A549 (cell line): ENCODE measurements around the gene EPS8. TPM values are rescaled to one million over a fixed set of nuclear protein-coding genes. Genes with fewer than 3 reads are reported as not detected.

Experiments used
- ATAC-seq, 2 experiments: fragments of 200-7000 bp in 1 of 2; fragments of >200 bp in 1 of 2; cut with Nextera tagmentation in 1 of 2; cut with Tn5 transposase in 1 of 2; 3 replicates each; pipeline versions ENCODE4 v1.8.0 to v1.9.1; 2018 to 2020; ENCODE audit warnings: mild to moderate bottlenecking in 1 of 2, moderate library complexity in 1 of 2
- CTCF ChIA-PET: fragments of 300-600 bp; sonication (Branson Sonifier 250); formaldehyde crosslinking; extraction: SDS; loops from one replicate; lab custom pipeline; 2021; ENCODE audit warnings: antibody characterized with exemption, inconsistent platforms; lab: Yijun Ruan, JAX
- POLR2A ChIA-PET: fragments of 350-600 bp; formaldehyde crosslinking; extraction: SDS; loops from one replicate; lab custom pipeline; 2021; ENCODE audit warnings: antibody characterized with exemption, inconsistent platforms; lab: Yijun Ruan, JAX
- DNase-seq, 2 experiments: peaks; one replicate each; pipeline versions ENCODE4 v3.0.0 to v3.0.0-alpha.2; 2011 to 2016; ENCODE audit warnings: low read depth in 1 of 2, low spot score in 1 of 2
- FAIRE-seq: peaks from 2 replicates; lab custom pipeline; 2011; peaks lifted over from hg19 to GRCh38; lab: Jason Lieb, UNC
- H3K27ac ChIP-seq, 2 experiments: fragments of >200 bp; sonication (Bioruptor Twin); formaldehyde crosslinking; 3 replicates each; pipeline ENCODE4 v1.5.1; 2016 to 2017
- H3K4me1 ChIP-seq: fragments of >200 bp; sonication (Bioruptor Twin); formaldehyde crosslinking; 3 replicates; pipeline ENCODE4 v1.6.1; 2016
- H3K4me2 ChIP-seq: fragments of >200 bp; sonication (Bioruptor Twin); formaldehyde crosslinking; 3 replicates; pipeline ENCODE4 v1.6.1; 2016
- H3K4me3 ChIP-seq: fragments of >200 bp; sonication (Bioruptor Twin); formaldehyde crosslinking; 3 replicates; pipeline ENCODE4 v1.5.1; 2016
- H3K9me3 ChIP-seq: fragments of >200 bp; sonication (Bioruptor Twin); formaldehyde crosslinking; 3 replicates; pipeline ENCODE4 v1.6.1; 2016
- BHLHE40 ChIP-seq: IDR thresholded peaks from 2 replicates; pipeline ENCODE4 v1.6.1; 2012; ENCODE audit warnings: low read depth, low read length, inconsistent platforms
- CBX8 ChIP-seq: fragments of 200-600 bp; sonication (generic); IDR thresholded peaks from 2 replicates; pipeline ENCODE4 v1.6.1; 2016
- CTCF ChIP-seq: fragments of >200 bp; sonication (Bioruptor Twin); formaldehyde crosslinking; IDR thresholded peaks from 3 replicates; pipeline ENCODE4 v1.5.1; 2016
- EHF ChIP-seq: fragments of 250-450 bp; sonication (Bioruptor Pico); IDR thresholded peaks from 2 replicates; pipeline ENCODE4 v1.5.0; 2020; ENCODE audit warnings: mild to moderate bottlenecking
- EP300 ChIP-seq, 2 experiments: fragments of >200 bp; sonication (Bioruptor Twin); formaldehyde crosslinking; IDR thresholded peaks; 2 replicates in 1 of 2; 3 replicates in 1 of 2; pipeline ENCODE4 v1.6.1; 2016 to 2017
- ESRRA ChIP-seq: fragments of 150-350 bp; IDR thresholded peaks from 2 replicates; pipeline ENCODE4 v1.6.1; 2014; ENCODE audit warnings: mild to moderate bottlenecking, low read length, borderline replicate concordance
- FOSB ChIP-seq: fragments of 250-450 bp; sonication (Bioruptor Pico); IDR thresholded peaks from 2 replicates; pipeline ENCODE4 v1.5.0; 2020; ENCODE audit warnings: mild to moderate bottlenecking, moderate library complexity
- FOXS1 ChIP-seq: fragments of 250-450 bp; sonication (Bioruptor Pico); IDR thresholded peaks from 2 replicates; pipeline ENCODE4 v1.5.0; 2020; ENCODE audit warnings: mild to moderate bottlenecking, moderate library complexity
- GATA3 ChIP-seq: IDR thresholded peaks from 2 replicates; pipeline ENCODE4 v1.6.1; 2012; ENCODE audit warnings: borderline replicate concordance
- HDAC2 ChIP-seq: fragments of 200-600 bp; sonication (generic); IDR thresholded peaks from 2 replicates; pipeline ENCODE4 v1.6.1; 2016
- HEYL ChIP-seq: fragments of 250-450 bp; sonication (Bioruptor Pico); IDR thresholded peaks from 2 replicates; pipeline ENCODE4 v1.8.0; 2021; ENCODE audit warnings: mild to moderate bottlenecking, moderate library complexity
- JUN ChIP-seq, 2 experiments: fragments of >200 bp; sonication (Bioruptor Twin); formaldehyde crosslinking; IDR thresholded peaks; 2 replicates in 1 of 2; 3 replicates in 1 of 2; pipeline ENCODE4 v1.6.1; 2016 to 2017
- JUNB ChIP-seq: fragments of >200 bp; sonication (Bioruptor Twin); formaldehyde crosslinking; IDR thresholded peaks from 2 replicates; pipeline ENCODE4 v1.6.1; 2016
- KDM1A ChIP-seq: fragments of 200-600 bp; sonication (generic); IDR thresholded peaks from 2 replicates; pipeline ENCODE4 v1.6.1; 2016; ENCODE audit warnings: low read depth, mild to moderate bottlenecking
- KDM5A ChIP-seq: fragments of 200-600 bp; sonication (generic); IDR thresholded peaks from 2 replicates; pipeline ENCODE4 v1.6.1; 2016; ENCODE audit warnings: antibody characterized with exemption, mild to moderate bottlenecking
- MAZ ChIP-seq: fragments of 150-350 bp; IDR thresholded peaks from 2 replicates; pipeline ENCODE4 v1.6.1; 2014; ENCODE audit warnings: antibody characterized with exemption, low read depth, low read length, borderline replicate concordance
- NFE2L2 ChIP-seq: fragments of 150-350 bp; conservative IDR thresholded peaks from 2 replicates; pipeline ENCODE4 v1.6.1; 2014; ENCODE audit warnings: low read length
- POLR2A ChIP-seq: IDR thresholded peaks from 2 replicates; pipeline ENCODE4 v1.6.1; 2012; ENCODE audit warnings: mild to moderate bottlenecking, low read length
- POLR2AphosphoS2 ChIP-seq: conservative IDR thresholded peaks from 2 replicates; pipeline ENCODE4 v1.6.1; 2012; ENCODE audit warnings: low read length, improper control_type of control experiment, inconsistent platforms
- RAD21 ChIP-seq, 2 experiments: fragments of >200 bp in 1 of 2; sonication (Bioruptor Twin) in 1 of 2; formaldehyde crosslinking in 1 of 2; IDR thresholded peaks in 1 of 2; conservative IDR thresholded peaks in 1 of 2; 2 replicates in 1 of 2; 3 replicates in 1 of 2; pipeline ENCODE4 v1.6.1; 2012 to 2018; ENCODE audit warnings: inconsistent platforms in 1 of 2
- RCOR1 ChIP-seq: fragments of 150-350 bp; IDR thresholded peaks from 2 replicates; pipeline ENCODE4 v1.6.1; 2014; ENCODE audit warnings: antibody characterized with exemption, low read length, low read depth
- SMC3 ChIP-seq: fragments of >200 bp; sonication (Bioruptor Twin); formaldehyde crosslinking; IDR thresholded peaks from 3 replicates; pipeline ENCODE4 v1.6.1; 2018; ENCODE audit warnings: inconsistent platforms
- TFCP2L1 ChIP-seq: fragments of 250-450 bp; sonication (Bioruptor Pico); IDR thresholded peaks from 2 replicates; pipeline ENCODE4 v1.5.0; 2021; ENCODE audit warnings: mild to moderate bottlenecking
- ZC3H11A ChIP-seq: fragments of 450-650 bp; IDR thresholded peaks from 2 replicates; pipeline ENCODE4 v1.6.1; 2014; ENCODE audit warnings: antibody characterized with exemption, mild to moderate bottlenecking
- WGBS: methylation state at CpG from one replicate; pipeline ENCODE4 v1.1.6; 2017; ENCODE audit errors: missing lambda C conversion rate; 5-methylcytosine and 5-hydroxymethylcytosine counted together
- polyA plus RNA-seq, 4 experiments: library from polyadenylated mRNA; depleted of rRNA in 3 of 4; stranded (reverse); fragments of >200 nt; fragmentation: RNase III in 1 of 4; extraction: RNeasy Plus Mini Kit Qiagen cat#74134 plus additional on column Dnase treatment in 1 of 4; gene quantifications; 2 replicates in 3 of 4; 3 replicates in 1 of 4; pipeline ENCODE4 v1.2.3, GENCODE V29; 2011 to 2017
- TF ChIP-seq, protein P1 (sequence below): fragments of 250-450 bp; sonication (Bioruptor Pico); IDR thresholded peaks from 2 replicates; pipeline ENCODE4 v1.5.0; 2021; ENCODE audit warnings: mild to moderate bottlenecking, moderate library complexity, borderline replicate concordance
- TF ChIP-seq, protein P2 (sequence below): fragments of 200-600 bp; sonication (generic); IDR thresholded peaks from 2 replicates; pipeline ENCODE4 v1.6.1; 2016; ENCODE audit warnings: antibody characterized with exemption, mild to moderate bottlenecking, moderate library complexity

Gene EPS8
- polyA plus RNA-seq, 2 of the 4 experiments (the other 2 are of a cell fraction), result 25.1 to 101 TPM

GRCh38 chr12:15698377-15698871, 90.8 kb downstream of the EPS8 start:
- DNase-seq (peak in 1 of 2 experiments; percentile 43), FAIRE-seq (no peak), ATAC-seq (peak in 1 of 2 experiments; percentile 50; a peak in 2 of 6 replicates)
- Histone ChIP-seq H3K9me3 (no peaks in the 10 kb centered on the region), H3K27ac (peak overlapping the region; percentile 40 to 44; a peak in 4 of 6 replicates), H3K4me2 (peak overlapping the region; percentile 48), H3K4me1 (peaks cover 56% of the 10 kb centered on the region), H3K4me3 (no peak overlapping the region)
- ChIA-PET POLR2A (no interaction called here), CTCF (no interaction called here)
- WGBS, result 75% methylated on average over 3 of the region's 3 CpGs
- TF ChIP-seq KDM5A, result no peak
- TF ChIP-seq HEYL (CRISPR knock-in tag), result no peak
- TF ChIP-seq JUN (IDR thresholded peaks at IDR 0.05), result no peak
- TF ChIP-seq, protein P1, sequence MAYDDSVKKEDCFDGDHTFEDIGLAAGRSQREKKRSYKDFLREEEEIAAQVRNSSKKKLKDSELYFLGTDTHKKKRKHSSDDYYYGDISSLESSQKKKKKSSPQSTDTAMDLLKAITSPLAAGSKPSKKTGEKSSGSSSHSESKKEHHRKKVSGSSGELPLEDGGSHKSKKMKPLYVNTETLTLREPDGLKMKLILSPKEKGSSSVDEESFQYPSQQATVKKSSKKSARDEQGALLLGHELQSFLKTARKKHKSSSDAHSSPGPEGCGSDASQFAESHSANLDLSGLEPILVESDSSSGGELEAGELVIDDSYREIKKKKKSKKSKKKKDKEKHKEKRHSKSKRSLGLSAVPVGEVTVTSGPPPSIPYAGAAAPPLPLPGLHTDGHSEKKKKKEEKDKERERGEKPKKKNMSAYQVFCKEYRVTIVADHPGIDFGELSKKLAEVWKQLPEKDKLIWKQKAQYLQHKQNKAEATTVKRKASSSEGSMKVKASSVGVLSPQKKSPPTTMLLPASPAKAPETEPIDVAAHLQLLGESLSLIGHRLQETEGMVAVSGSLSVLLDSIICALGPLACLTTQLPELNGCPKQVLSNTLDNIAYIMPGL (CRISPR knock-in tag), result no peak
- TF ChIP-seq RCOR1, result no peak
- TF ChIP-seq ESRRA, result no peak
- no peak for TF ChIP-seq FOXS1 (CRISPR knock-in tag)
- TF ChIP-seq RAD21 (conservative IDR thresholded peaks at IDR 0.05 in 1 of 2, IDR thresholded peaks at IDR 0.05 in 1 of 2), result no peak
- no peak for TF ChIP-seq MAZ
- no peak for TF ChIP-seq CTCF
- TF ChIP-seq EHF, result no peak
- no peak for TF ChIP-seq KDM1A

DNA sequence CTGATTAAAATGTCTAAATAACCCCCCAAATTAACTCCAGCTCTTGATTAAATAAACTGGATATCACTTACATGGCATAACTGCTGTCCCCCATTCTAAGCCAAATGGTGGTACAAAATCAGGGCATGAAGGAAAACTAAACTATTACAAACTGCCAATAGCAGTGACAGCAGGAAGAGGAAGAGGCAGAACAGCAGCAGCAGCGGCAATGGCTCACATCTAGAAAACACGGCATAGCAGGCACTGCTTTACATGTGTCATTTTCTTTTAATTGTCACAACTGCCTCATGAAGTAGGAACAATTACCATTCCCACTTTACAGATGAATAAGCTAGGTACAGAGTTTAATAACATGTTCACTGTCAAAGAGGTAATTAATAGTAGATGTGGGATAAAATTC, 92.0 kb downstream of the EPS8 start:
- Histone ChIP-seq H3K4me1 (peaks cover 54% of the 10 kb centered on the region), H3K4me2 (no peak overlapping the region), H3K27ac (no peak overlapping the region), H3K4me3 (no peak overlapping the region), H3K9me3 (no peaks in the 10 kb centered on the region)
- 95% methylated on average over 2 of the region's 2 CpGs for WGBS
- ATAC-seq, result no peak
- peak; percentile 70 for FAIRE-seq
- ChIA-PET CTCF (interaction anchor here (0.9 kb wide), 1 partner anchor 23 kb away, joined by 4 read pairs; no protein-coding TSS in a partner anchor), POLR2A (no interaction called here)
- DNase-seq, result no peak
- TF ChIP-seq FOXS1 (CRISPR knock-in tag) (no peak), TFCP2L1 (CRISPR knock-in tag) (no peak), GATA3 (no peak), CBX8 (no peak), NFE2L2 (no peak), JUNB (no peak), ESRRA (no peak), EP300 (IDR thresholded peaks at IDR 0.05) (no peak), BHLHE40 (no peak), SMC3 (no peak), FOSB (CRISPR knock-in tag) (no peak), POLR2AphosphoS2 (no peak), HDAC2 (no peak), ZC3H11A (no peak), POLR2A (no peak)
- TF ChIP-seq, protein P2, sequence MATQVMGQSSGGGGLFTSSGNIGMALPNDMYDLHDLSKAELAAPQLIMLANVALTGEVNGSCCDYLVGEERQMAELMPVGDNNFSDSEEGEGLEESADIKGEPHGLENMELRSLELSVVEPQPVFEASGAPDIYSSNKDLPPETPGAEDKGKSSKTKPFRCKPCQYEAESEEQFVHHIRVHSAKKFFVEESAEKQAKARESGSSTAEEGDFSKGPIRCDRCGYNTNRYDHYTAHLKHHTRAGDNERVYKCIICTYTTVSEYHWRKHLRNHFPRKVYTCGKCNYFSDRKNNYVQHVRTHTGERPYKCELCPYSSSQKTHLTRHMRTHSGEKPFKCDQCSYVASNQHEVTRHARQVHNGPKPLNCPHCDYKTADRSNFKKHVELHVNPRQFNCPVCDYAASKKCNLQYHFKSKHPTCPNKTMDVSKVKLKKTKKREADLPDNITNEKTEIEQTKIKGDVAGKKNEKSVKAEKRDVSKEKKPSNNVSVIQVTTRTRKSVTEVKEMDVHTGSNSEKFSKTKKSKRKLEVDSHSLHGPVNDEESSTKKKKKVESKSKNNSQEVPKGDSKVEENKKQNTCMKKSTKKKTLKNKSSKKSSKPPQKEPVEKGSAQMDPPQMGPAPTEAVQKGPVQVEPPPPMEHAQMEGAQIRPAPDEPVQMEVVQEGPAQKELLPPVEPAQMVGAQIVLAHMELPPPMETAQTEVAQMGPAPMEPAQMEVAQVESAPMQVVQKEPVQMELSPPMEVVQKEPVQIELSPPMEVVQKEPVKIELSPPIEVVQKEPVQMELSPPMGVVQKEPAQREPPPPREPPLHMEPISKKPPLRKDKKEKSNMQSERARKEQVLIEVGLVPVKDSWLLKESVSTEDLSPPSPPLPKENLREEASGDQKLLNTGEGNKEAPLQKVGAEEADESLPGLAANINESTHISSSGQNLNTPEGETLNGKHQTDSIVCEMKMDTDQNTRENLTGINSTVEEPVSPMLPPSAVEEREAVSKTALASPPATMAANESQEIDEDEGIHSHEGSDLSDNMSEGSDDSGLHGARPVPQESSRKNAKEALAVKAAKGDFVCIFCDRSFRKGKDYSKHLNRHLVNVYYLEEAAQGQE, result no peak
